ENCODE measurements around the gene SPC24.
A peak's percentile ranks its signal among the peaks of the same experiment; 100 is the strongest.
"Not testable (repeated sequence)": the region's sequence is repeated elsewhere in the genome, so short reads cannot be mapped to it uniquely, and the experiment has no call there.

SPC24 gene

GRCh38 chr19:11191934-11192333 is 36.4 kb upstream of the SPC24 start:
- no peak for DNase-seq

GRCh38 chr19:11191273-11191755 is 35.7 kb upstream of the SPC24 start:
- peak; percentile 40 for DNase-seq

- DNase-seq: no peak
Observed at GRCh38 chr19:11190501-11190900, 34.9 kb upstream of the SPC24 start.

GRCh38 chr19:11187441-11187840 is 31.9 kb upstream of the SPC24 start:
- DNase-seq: no peak

GRCh38 chr19:11182994-11183393 is 27.4 kb upstream of the SPC24 start:
- DNase-seq: no peak

- no peak for DNase-seq
Observed at GRCh38 chr19:11181488-11181887, 25.9 kb upstream of the SPC24 start.

GRCh38 chr19:11180975-11181374 is 25.4 kb upstream of the SPC24 start:
- DNase-seq: not testable (repeated sequence)

- no peak for DNase-seq
Observed at GRCh38 chr19:11180346-11180745, 24.8 kb upstream of the SPC24 start.

- no peak for DNase-seq
Observed at GRCh38 chr19:11179716-11180297, 24.2 kb upstream of the SPC24 start.

- DNase-seq: not testable (repeated sequence)
Observed at GRCh38 chr19:11179145-11179465, 23.5 kb upstream of the SPC24 start.

GRCh38 chr19:11177592-11177991 is 22.0 kb upstream of the SPC24 start:
- DNase-seq: no peak

GRCh38 chr19:11176466-11177193 is 21.0 kb upstream of the SPC24 start:
- no peak for DNase-seq

GRCh38 chr19:11175920-11176319 is 20.3 kb upstream of the SPC24 start:
- no peak for DNase-seq

- DNase-seq: peak; percentile 77
Observed at GRCh38 chr19:11174336-11174735, 18.8 kb upstream of the SPC24 start.

- no peak for DNase-seq
Observed at GRCh38 chr19:11173516-11174155, 18.1 kb upstream of the SPC24 start.

GRCh38 chr19:11172576-11172975 is 17.0 kb upstream of the SPC24 start:
- no peak for DNase-seq

- DNase-seq: no peak
Observed at GRCh38 chr19:11171144-11171543, 15.6 kb upstream of the SPC24 start.

GRCh38 chr19:11169896-11170678 is 14.5 kb upstream of the SPC24 start:
- no peak for DNase-seq

GRCh38 chr19:11168568-11168967 is 13.0 kb upstream of the SPC24 start:
- no peak for DNase-seq

GRCh38 chr19:11166281-11167142 is 10.9 kb upstream of the SPC24 start:
- no peak for DNase-seq

- no peak for DNase-seq
Observed at GRCh38 chr19:11165486-11166030, 10.0 kb upstream of the SPC24 start.

GRCh38 chr19:11164879-11165406 is 9.4 kb upstream of the SPC24 start:
- no peak for DNase-seq

Data from DMS 273 treated with DMSO at 0.1 percent for 48 hours (cell line).